ENCODE measurements around the gene RARB.

DNA sequence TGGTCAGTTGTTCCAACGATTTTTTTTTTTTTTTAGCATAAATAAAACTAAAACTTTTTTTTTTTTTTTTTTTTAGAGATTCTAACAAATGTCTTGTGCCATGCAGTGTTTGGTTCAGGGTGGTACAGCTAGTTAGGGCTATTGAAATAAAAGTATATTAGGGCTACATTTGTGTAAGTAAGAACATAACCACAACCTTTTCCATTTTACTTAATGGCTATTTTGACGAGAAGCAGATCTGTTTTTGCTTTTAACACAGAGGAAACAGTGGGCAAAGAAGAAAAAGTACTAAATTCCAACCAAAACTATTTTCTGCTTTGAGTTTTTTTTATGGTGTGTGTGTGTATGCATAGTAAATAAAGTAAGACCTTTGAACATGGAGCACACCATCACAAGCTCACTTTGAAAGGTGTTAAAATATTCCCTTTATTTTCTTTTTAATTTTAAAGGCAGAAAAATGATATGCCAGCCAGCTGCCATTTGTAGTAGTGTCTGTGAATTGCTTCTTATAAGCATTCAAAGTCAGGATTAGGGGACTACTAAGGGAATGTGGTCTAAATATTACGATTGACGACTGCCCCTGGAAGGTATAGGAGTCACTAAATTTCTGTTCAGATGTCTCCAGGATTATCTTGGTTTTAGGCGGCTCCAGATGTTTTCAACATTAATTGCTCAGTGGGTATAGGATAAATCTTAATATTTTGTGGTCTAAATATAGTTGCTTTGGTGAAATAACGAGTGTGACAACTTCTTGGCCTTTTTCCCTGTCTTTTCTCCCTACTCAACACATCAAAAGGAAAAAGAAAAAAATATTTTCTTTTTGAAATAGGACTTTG is 3.1 kb downstream of the RARB start:
- no peak for TF ChIP-seq POLR2A (IDR thresholded peaks at IDR 0.05)
- TF ChIP-seq, protein P1, sequence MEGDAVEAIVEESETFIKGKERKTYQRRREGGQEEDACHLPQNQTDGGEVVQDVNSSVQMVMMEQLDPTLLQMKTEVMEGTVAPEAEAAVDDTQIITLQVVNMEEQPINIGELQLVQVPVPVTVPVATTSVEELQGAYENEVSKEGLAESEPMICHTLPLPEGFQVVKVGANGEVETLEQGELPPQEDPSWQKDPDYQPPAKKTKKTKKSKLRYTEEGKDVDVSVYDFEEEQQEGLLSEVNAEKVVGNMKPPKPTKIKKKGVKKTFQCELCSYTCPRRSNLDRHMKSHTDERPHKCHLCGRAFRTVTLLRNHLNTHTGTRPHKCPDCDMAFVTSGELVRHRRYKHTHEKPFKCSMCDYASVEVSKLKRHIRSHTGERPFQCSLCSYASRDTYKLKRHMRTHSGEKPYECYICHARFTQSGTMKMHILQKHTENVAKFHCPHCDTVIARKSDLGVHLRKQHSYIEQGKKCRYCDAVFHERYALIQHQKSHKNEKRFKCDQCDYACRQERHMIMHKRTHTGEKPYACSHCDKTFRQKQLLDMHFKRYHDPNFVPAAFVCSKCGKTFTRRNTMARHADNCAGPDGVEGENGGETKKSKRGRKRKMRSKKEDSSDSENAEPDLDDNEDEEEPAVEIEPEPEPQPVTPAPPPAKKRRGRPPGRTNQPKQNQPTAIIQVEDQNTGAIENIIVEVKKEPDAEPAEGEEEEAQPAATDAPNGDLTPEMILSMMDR (IDR thresholded peaks at IDR 0.05) = no peak
- no peak for TF ChIP-seq POLR2AphosphoS5 (IDR thresholded peaks at IDR 0.05)
